Measurements from ENCODE around the gene TNFRSF21. TPM values are rescaled to one million over a fixed set of nuclear protein-coding genes. Genes with fewer than 3 reads are reported as not detected.

Gene TNFRSF21
- polyA plus RNA-seq, 1 donor (not counting 4 experiments of a cell fraction or from before 2014, with no cell fraction given) = 50.2 TPM

DNA sequence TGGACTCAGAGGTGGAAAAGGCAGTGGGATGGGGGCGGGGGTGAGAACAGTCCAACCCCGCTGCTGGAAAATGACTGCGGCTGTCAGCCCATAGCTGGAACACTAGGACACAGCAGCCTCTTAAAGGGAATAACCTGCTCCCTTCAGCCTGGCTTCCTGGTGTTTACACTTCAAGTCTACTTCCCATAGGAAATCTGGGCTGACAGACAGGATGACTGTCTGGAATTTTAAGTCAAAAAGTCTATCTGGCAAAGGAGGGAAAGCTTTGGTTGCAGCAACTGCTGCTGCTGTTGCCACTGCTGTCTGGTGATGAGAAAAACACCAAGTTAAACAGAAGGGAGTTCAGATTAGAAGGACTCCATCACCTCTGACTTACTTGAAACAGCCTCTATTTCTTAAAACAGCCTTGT lies 44.9 kb downstream of the TNFRSF21 start:
- H3K36me3 ChIP-seq (ENCODE audit: control insufficient read depth in 2 of 2, extremely low read depth in 1 of 2, insufficient read depth in 2 of 2, low read length in 2 of 2) = peaks cover 19 to 20% of the 10 kb centered on the region in 2 experiments
- no peaks in the 10 kb centered on the region for H4K20me1 ChIP-seq (ENCODE audit: control insufficient read depth, extremely low read depth, insufficient read depth, low read length)
- no peaks in the 10 kb centered on the region for H3K4me1 ChIP-seq (ENCODE audit: control insufficient read depth, extremely low read depth, insufficient read depth, low read length)
- DNase-seq (ENCODE audit: low read depth, low spot score) = no peak
- H3K9ac ChIP-seq (ENCODE audit: control insufficient read depth, extremely low read depth, insufficient read depth, low read length) = no peak overlapping the region
- H3K4me2 ChIP-seq (ENCODE audit: control insufficient read depth, extremely low read depth, insufficient read depth, low read depth, low read length) = no peak overlapping the region
- peaks cover 71% of the 10 kb centered on the region for H3K79me2 ChIP-seq (ENCODE audit: control insufficient read depth, insufficient read depth, low read length)
- no peaks in the 10 kb centered on the region for H3K9me1 ChIP-seq (ENCODE audit: control insufficient read depth, extremely low read depth, insufficient read depth, low read length)
- no peaks in the 10 kb centered on the region for H3K9me3 ChIP-seq (ENCODE audit: control insufficient read depth, low read depth, low read length)
- H2AFZ ChIP-seq (ENCODE audit: control insufficient read depth, low read length) = no peak overlapping the region
- H3K27ac ChIP-seq (ENCODE audit: control insufficient read depth, insufficient read depth, low read length) = no peak overlapping the region
- FAIRE-seq = no peak
- dilution Hi-C loops (cut with MboI; ENCODE audit: extremely low pct_ligation_motif_present, low sequenced_read_pairs) = no loop called here
- TF ChIP-seq EZH2 (IDR thresholded peaks at IDR 0.05; ENCODE audit: low read length) (no peak), CTCF (optimal IDR thresholded peaks at IDR 0.05 in 1 of 3, IDR thresholded peaks at IDR 0.05 in 1 of 3, conservative IDR thresholded peaks at IDR 0.05 in 1 of 3; ENCODE audit: extremely low read depth in 1 of 3, insufficient read depth in 2 of 3, low read length in 3 of 3) (no peak)
- H3K4me3 ChIP-seq (ENCODE audit: control insufficient read depth in 2 of 3, extremely low read depth in 1 of 3, insufficient read depth in 2 of 3, low read depth in 1 of 3, low read length in 3 of 3) = no peak overlapping the region
- no peaks in the 10 kb centered on the region for H3K27me3 ChIP-seq (ENCODE audit: control insufficient read depth, extremely low read depth, insufficient read depth, low read length)

DNA sequence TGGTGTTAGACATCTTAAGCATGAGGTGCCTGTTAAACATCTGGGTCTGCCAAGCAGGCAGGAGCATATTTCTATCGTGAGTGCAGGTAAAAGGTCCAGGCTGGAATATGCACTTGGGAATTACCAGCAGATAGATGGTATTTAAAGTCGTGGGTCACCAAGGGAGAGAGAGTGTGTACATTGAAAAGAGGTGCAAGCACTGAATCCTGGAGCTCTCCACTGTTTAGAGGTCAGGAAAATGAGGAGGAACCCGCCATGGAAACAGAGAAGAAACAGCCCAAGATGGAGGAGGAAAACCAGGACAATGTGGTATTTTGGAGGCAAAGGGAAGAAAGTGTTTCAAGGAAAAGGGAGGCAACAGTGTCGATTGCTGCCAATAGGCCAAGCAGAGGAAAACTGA lies 46.4 kb downstream of the TNFRSF21 start:
- Histone ChIP-seq H3K9ac (ENCODE audit: control insufficient read depth, extremely low read depth, insufficient read depth, low read length) (no peak overlapping the region), H2AFZ (ENCODE audit: control insufficient read depth, low read length) (no peak overlapping the region), H3K9me1 (ENCODE audit: control insufficient read depth, extremely low read depth, insufficient read depth, low read length) (no peaks in the 10 kb centered on the region), H3K27me3 (ENCODE audit: control insufficient read depth, extremely low read depth, insufficient read depth, low read length) (no peaks in the 10 kb centered on the region), H3K79me2 (ENCODE audit: control insufficient read depth, insufficient read depth, low read length) (peaks cover 70% of the 10 kb centered on the region), H3K4me2 (ENCODE audit: control insufficient read depth, extremely low read depth, insufficient read depth, low read depth, low read length) (no peak overlapping the region), H3K4me3 (ENCODE audit: control insufficient read depth in 2 of 3, extremely low read depth in 1 of 3, insufficient read depth in 2 of 3, low read depth in 1 of 3, low read length in 3 of 3) (no peak overlapping the region), H3K27ac (ENCODE audit: control insufficient read depth, insufficient read depth, low read length) (no peak overlapping the region), H3K4me1 (ENCODE audit: control insufficient read depth, extremely low read depth, insufficient read depth, low read length) (no peaks in the 10 kb centered on the region), H3K9me3 (ENCODE audit: control insufficient read depth, low read depth, low read length) (no peaks in the 10 kb centered on the region), H3K36me3 (ENCODE audit: control insufficient read depth in 2 of 2, extremely low read depth in 1 of 2, insufficient read depth in 2 of 2, low read length in 2 of 2) (peaks cover 17 to 26% of the 10 kb centered on the region in 2 experiments), H4K20me1 (ENCODE audit: control insufficient read depth, extremely low read depth, insufficient read depth, low read length) (no peaks in the 10 kb centered on the region)
- TF ChIP-seq EZH2 (IDR thresholded peaks at IDR 0.05; ENCODE audit: low read length) (no peak), CTCF (optimal IDR thresholded peaks at IDR 0.05 in 1 of 3, IDR thresholded peaks at IDR 0.05 in 1 of 3, conservative IDR thresholded peaks at IDR 0.05 in 1 of 3; ENCODE audit: extremely low read depth in 1 of 3, insufficient read depth in 2 of 3, low read length in 3 of 3) (no peak)
- no peak for DNase-seq (ENCODE audit: low read depth, low spot score)
- FAIRE-seq = no peak
- dilution Hi-C loops (cut with MboI; ENCODE audit: extremely low pct_ligation_motif_present, low sequenced_read_pairs) = no loop called here
